Natural killer cell (primary cell): Measurements from ENCODE around the gene DIAPH2. TPM values are rescaled to one million over a fixed set of nuclear protein-coding genes. Genes with fewer than 3 reads are reported as not detected.

Experiments
- ATAC-seq, 3 donors: fragments of 150-1000 bp in 2 of 3; fragments of 200-7000 bp in 1 of 3; cut with Tn5 transposase; 1 replicate in 1 of 3; 2 replicates in 2 of 3; pipeline ENCODE4 v1.10.0; 2021; ENCODE audit warnings: mild to moderate bottlenecking in 2 of 3, moderate library complexity in 2 of 3
- DNase-seq, 2 donors: peaks; one replicate each; pipeline versions ENCODE4 v3.0.0 to v3.0.0-alpha.2; 2013 to 2021; ENCODE audit warnings: mixed read lengths in 1 of 2
- H3K27ac ChIP-seq: one replicate; pipeline ENCODE4 v1.5.1; 2013; ENCODE audit warnings: mild to moderate bottlenecking, low read length
- H3K27me3 ChIP-seq: one replicate; pipeline ENCODE4 v1.6.1; 2013; ENCODE audit warnings: low read length; ENCODE audit not compliant: control insufficient read depth, insufficient read depth
- H3K36me3 ChIP-seq: one replicate; pipeline ENCODE4 v1.6.1; 2013; ENCODE audit warnings: low read length; ENCODE audit not compliant: control insufficient read depth, insufficient read depth
- H3K4me1 ChIP-seq: one replicate; pipeline ENCODE4 v1.6.1; 2013; ENCODE audit warnings: low read length; ENCODE audit not compliant: control insufficient read depth, insufficient read depth
- H3K4me3 ChIP-seq: one replicate; pipeline ENCODE4 v1.5.1; 2013; ENCODE audit warnings: low read length
- H3K9me3 ChIP-seq: one replicate; pipeline ENCODE4 v1.6.1; 2013; ENCODE audit warnings: low read length; ENCODE audit not compliant: control insufficient read depth, insufficient read depth
- H3K27ac Mint-ChIP-seq, 2 donors: one replicate each; pipeline ENCODE4 v1.8.0; 2022; ENCODE audit warnings: mild to moderate bottlenecking in 2 of 2, mixed read lengths in 2 of 2, moderate library complexity in 1 of 2
- H3K27me3 Mint-ChIP-seq, 2 donors: one replicate each; pipeline ENCODE4 v1.8.0; 2022; ENCODE audit warnings: low read depth in 2 of 2, mixed read lengths in 2 of 2
- H3K36me3 Mint-ChIP-seq: one replicate; pipeline ENCODE4 v1.8.0; 2022; ENCODE audit warnings: mixed read lengths
- H3K4me1 Mint-ChIP-seq, 2 donors: one replicate each; pipeline ENCODE4 v1.8.0; 2022; ENCODE audit warnings: mixed read lengths in 2 of 2
- H3K4me3 Mint-ChIP-seq: one replicate; pipeline ENCODE4 v1.8.0; 2022; ENCODE audit warnings: mild to moderate bottlenecking, moderate library complexity, mixed read lengths
- H3K9me3 Mint-ChIP-seq, 2 donors: one replicate each; pipeline ENCODE4 v1.8.0; 2022; ENCODE audit warnings: mixed read lengths in 2 of 2
- CTCF ChIP-seq: fragments of 200-600 bp; IDR thresholded peaks from one replicate; pipeline ENCODE4 v1.8.0; 2022; ENCODE audit warnings: antibody characterized with exemption
- WGBS: methylation state at CpG from one replicate; pipeline ENCODE4 v1.1.7; 2013; ENCODE audit warnings: missing lambda C conversion rate; ENCODE audit not compliant: insufficient coverage; 5-methylcytosine and 5-hydroxymethylcytosine counted together
- intact Hi-C: fragments of 100-400 bp; cut with micrococcal nuclease; formaldehyde crosslinking; loops from one replicate; pipeline ENCODE4 v1.14.2; 2022
- total RNA-seq, 4 donors: library from RNA; stranded (reverse); fragments of 120-200 nt in 1 of 4; gene quantifications; one replicate each; pipeline versions ENCODE4 v1.2.3 to v1.2.4, GENCODE V29; 2013 to 2022

Gene DIAPH2
- total RNA-seq, 3 donors from 2014 or later (not counting 1 experiment from before 2014, with no cell fraction given) = 17.0 to 18.2 (median 17.0) TPM

- no peak for DNase-seq
- Histone ChIP-seq H3K27ac (no peak overlapping the region), H3K4me1 (no peaks in the 10 kb centered on the region), H3K9me3 (no peaks in the 10 kb centered on the region), H3K27me3 (no peaks in the 10 kb centered on the region), H3K36me3 (no peaks in the 10 kb centered on the region), H3K4me3 (no peak overlapping the region)
- Mint-ChIP-seq H3K36me3 (no peaks in the 10 kb centered on the region), H3K4me1 (no peaks in the 10 kb centered on the region), H3K9me3 (no peaks in the 10 kb centered on the region), H3K27me3 (no peaks in the 10 kb centered on the region), H3K27ac (no peak overlapping the region), H3K4me3 (no peak overlapping the region)
- no peak for ATAC-seq
- 100% methylated on average over 2 of the region's 5 CpGs for WGBS
- TF ChIP-seq CTCF = no peak
- intact Hi-C loops = no loop called here
Observed at GRCh38 chrX:96752781-96753180, 68.1 kb downstream of the DIAPH2 start.

- TF ChIP-seq CTCF = no peak
- intact Hi-C loops = no loop called here
- WGBS = no CpG with 5 or more reads among the region's 1 CpG
- H3K4me3 ChIP-seq = no peak overlapping the region
- Mint-ChIP-seq H3K9me3 (no peaks in the 10 kb centered on the region), H3K4me3 (no peak overlapping the region), H3K27me3 (no peaks in the 10 kb centered on the region), H3K4me1 (no peaks in the 10 kb centered on the region), H3K27ac (no peak overlapping the region), H3K36me3 (no peaks in the 10 kb centered on the region)
- no peaks in the 10 kb centered on the region for H3K9me3 ChIP-seq
- H3K4me1 ChIP-seq = no peaks in the 10 kb centered on the region
- ATAC-seq (no peak), DNase-seq (no peak)
- no peaks in the 10 kb centered on the region for H3K27me3 ChIP-seq
- no peaks in the 10 kb centered on the region for H3K36me3 ChIP-seq
- H3K27ac ChIP-seq = no peak overlapping the region
Observed at GRCh38 chrX:96753230-96753629, 68.6 kb downstream of the DIAPH2 start.

GRCh38 chrX:96756491-96756890 is 71.8 kb downstream of the DIAPH2 start:
- Histone ChIP-seq H3K4me1 (no peaks in the 10 kb centered on the region), H3K4me3 (no peak overlapping the region), H3K27me3 (no peaks in the 10 kb centered on the region), H3K9me3 (no peaks in the 10 kb centered on the region), H3K36me3 (no peaks in the 10 kb centered on the region), H3K27ac (no peak overlapping the region)
- Mint-ChIP-seq H3K27ac (no peak overlapping the region), H3K27me3 (no peaks in the 10 kb centered on the region), H3K36me3 (no peaks in the 10 kb centered on the region), H3K9me3 (no peaks in the 10 kb centered on the region), H3K4me3 (no peak overlapping the region), H3K4me1 (no peaks in the 10 kb centered on the region)
- no peak for ATAC-seq
- intact Hi-C loops = no loop called here
- DNase-seq = no peak
- no CpG with 5 or more reads among the region's 3 CpGs for WGBS
- TF ChIP-seq CTCF = no peak

- H3K9me3 Mint-ChIP-seq = no peaks in the 10 kb centered on the region
- no peak for TF ChIP-seq CTCF
- WGBS = 91% methylated on average over 1 of the region's 4 CpGs
- DNase-seq (no peak), ATAC-seq (no peak)
- H3K27ac ChIP-seq = no peak overlapping the region
- H3K4me1 Mint-ChIP-seq = peaks cover 6 to 12% of the 10 kb centered on the region in 2 donors
- no peaks in the 10 kb centered on the region for H3K36me3 ChIP-seq
- intact Hi-C loops = no loop called here
- H3K4me3 Mint-ChIP-seq = no peak overlapping the region
- H3K27ac Mint-ChIP-seq = no peak overlapping the region
- no peaks in the 10 kb centered on the region for H3K9me3 ChIP-seq
- no peaks in the 10 kb centered on the region for H3K4me1 ChIP-seq
- H3K36me3 Mint-ChIP-seq = no peaks in the 10 kb centered on the region
- H3K27me3 Mint-ChIP-seq = no peaks in the 10 kb centered on the region
- H3K4me3 ChIP-seq = no peak overlapping the region
- no peaks in the 10 kb centered on the region for H3K27me3 ChIP-seq
Observed at GRCh38 chrX:96761566-96761965, 76.9 kb downstream of the DIAPH2 start.
